Cortex of kidney (tissue), 1 donor: Measurements from ENCODE around the gene CFAP57.
"Not testable (repeated sequence)": the region's sequence is repeated elsewhere in the genome, so short reads cannot be mapped to it uniquely, and the experiment has no call there.

ENCODE experiments used
- DNase-seq: peaks from one replicate; lab custom pipeline; 2025; lab: John Stamatoyannopoulos, UW

The CFAP57 gene

GRCh38 chr1:43171876-43172526 is at the start of gene CFAP57, which contains the start of gene EBNA1BP2:
TSS of gene CFAP57 (plus strand) at chr1:43172330. CDS start at chr1:43172754, 424 bp downstream.
TSS of gene EBNA1BP2 (minus strand) at chr1:43172290. CDS start at chr1:43172118, 172 bp downstream.
- DNase-seq, result no peak

- DNase-seq, result no peak
Observed at GRCh38 chr1:43123031-43123430, 49.1 kb upstream of the CFAP57 start.

GRCh38 chr1:43128816-43129215 is 43.3 kb upstream of the CFAP57 start:
- no peak for DNase-seq

- no peak for DNase-seq
Observed at GRCh38 chr1:43129426-43129825, 42.7 kb upstream of the CFAP57 start.

GRCh38 chr1:43134068-43134467 is 38.1 kb upstream of the CFAP57 start:
- no peak for DNase-seq

GRCh38 chr1:43134640-43135039 is 37.5 kb upstream of the CFAP57 start:
- DNase-seq, result no peak

GRCh38 chr1:43135857-43136781 is 36.0 kb upstream of the CFAP57 start:
- DNase-seq, result no peak

GRCh38 chr1:43137445-43138052 is 34.6 kb upstream of the CFAP57 start:
- no peak for DNase-seq

- not testable (repeated sequence) for DNase-seq
Observed at GRCh38 chr1:43139295-43139694, 32.8 kb upstream of the CFAP57 start.

GRCh38 chr1:43140010-43140409 is 32.1 kb upstream of the CFAP57 start:
- DNase-seq, result no peak

GRCh38 chr1:43140583-43140982 is 31.5 kb upstream of the CFAP57 start:
- no peak for DNase-seq

- DNase-seq, result no peak
Observed at GRCh38 chr1:43143441-43143888, 28.7 kb upstream of the CFAP57 start.

- DNase-seq, result no peak
Observed at GRCh38 chr1:43144237-43144636, 27.9 kb upstream of the CFAP57 start.

GRCh38 chr1:43147625-43148327 is 24.4 kb upstream of the CFAP57 start:
- DNase-seq, result no peak

GRCh38 chr1:43149889-43150288 is 22.2 kb upstream of the CFAP57 start:
- no peak for DNase-seq

- DNase-seq, result no peak
Observed at GRCh38 chr1:43152866-43153265, 19.3 kb upstream of the CFAP57 start.

- no peak for DNase-seq
Observed at GRCh38 chr1:43153443-43153842, 18.7 kb upstream of the CFAP57 start.

- DNase-seq, result no peak
Observed at GRCh38 chr1:43156026-43156425, 16.1 kb upstream of the CFAP57 start.

- DNase-seq, result no peak
Observed at GRCh38 chr1:43165162-43165561, 7.0 kb upstream of the CFAP57 start.

GRCh38 chr1:43165765-43166164 is 6.4 kb upstream of the CFAP57 start:
- no peak for DNase-seq

- no peak for DNase-seq
Observed at GRCh38 chr1:43171312-43171875, 736 bp upstream of the CFAP57 start.

- no peak for DNase-seq
Observed at GRCh38 chr1:43172527-43172972, 420 bp downstream of the CFAP57 start.
